ENCODE results near the gene ZNF528. TPM values are rescaled to one million over a fixed set of nuclear protein-coding genes. Genes with fewer than 3 reads are reported as not detected.

The ZNF528 gene
- total and polyA plus RNA-seq, 7 donors, result 1.8 to 27.4 (median 15.5) TPM

- H3K4me3 ChIP-seq, result no peak within 1 kb of the TSS
- no peaks in the 10 kb centered on the region for H3K27me3 ChIP-seq
- H3K36me3 ChIP-seq, result no peaks in the 10 kb centered on the region
- WGBS, 2 donors, result 60 to 79% methylated on average over 27 of the region's 27 CpGs
- intact Hi-C loops (cut with DNase I), result no loop called here
- H3K9me3 ChIP-seq, result peaks cover 5 to 55% (median 12%) of the 10 kb centered on the region in 4 donors
- H3K27ac ChIP-seq, result no peak within 1 kb of the TSS
- TF ChIP-seq POLR2AphosphoS5 (IDR thresholded peaks at IDR 0.05) (no peak), EP300 (IDR thresholded peaks at IDR 0.05) (no peak), CTCF (IDR thresholded peaks at IDR 0.05) (no peak), POLR2A (IDR thresholded peaks at IDR 0.05) (no peak)
- no peak for DNase-seq
- H3K4me1 ChIP-seq, result no peaks in the 10 kb centered on the region
Measured at GRCh38 chr19:52428937-52429336, 31.3 kb downstream of the ZNF528 start, which contains the start of gene ZNF534. Gene ZNF534, plus strand, starts transcription at chr19:52429148. Its CDS starts 2,327 bp downstream, at chr19:52431475.

GRCh38 chr19:52442179-52442578 is 44.5 kb downstream of the ZNF528 start:
- no peaks in the 10 kb centered on the region for H3K27me3 ChIP-seq
- no peak overlapping the region for H3K4me3 ChIP-seq
- no peaks in the 10 kb centered on the region for H3K4me1 ChIP-seq
- intact Hi-C loops (cut with DNase I), result no loop called here
- TF ChIP-seq POLR2AphosphoS5 (IDR thresholded peaks at IDR 0.05) (no peak), EP300 (IDR thresholded peaks at IDR 0.05) (no peak), POLR2A (IDR thresholded peaks at IDR 0.05) (no peak), CTCF (IDR thresholded peaks at IDR 0.05) (no peak)
- no peak for DNase-seq
- no peaks in the 10 kb centered on the region for H3K36me3 ChIP-seq
- 75 to 79% methylated on average over 3 of the region's 3 CpGs for WGBS, 2 donors
- peaks cover 0 to 37% (median 19%) of the 10 kb centered on the region in 4 donors for H3K9me3 ChIP-seq
- no peak overlapping the region for H3K27ac ChIP-seq

- H3K4me3 ChIP-seq, result no peak overlapping the region
- no peaks in the 10 kb centered on the region for H3K4me1 ChIP-seq
- WGBS, 2 donors, result 47 to 48% methylated on average over 2 of the region's 2 CpGs
- H3K27me3 ChIP-seq, result no peaks in the 10 kb centered on the region
- H3K9me3 ChIP-seq, result peaks cover 0 to 26% (median 18%) of the 10 kb centered on the region in 4 donors
- TF ChIP-seq POLR2AphosphoS5 (IDR thresholded peaks at IDR 0.05) (no peak), EP300 (IDR thresholded peaks at IDR 0.05) (no peak), POLR2A (IDR thresholded peaks at IDR 0.05) (no peak)
- intact Hi-C loops (cut with DNase I), result no loop called here
- no peak overlapping the region for H3K27ac ChIP-seq
- no peaks in the 10 kb centered on the region for H3K36me3 ChIP-seq
- no peak for DNase-seq
Measured at GRCh38 chr19:52444506-52444905, 46.9 kb downstream of the ZNF528 start.

GRCh38 chr19:52451241-52451640 is 53.6 kb downstream of the ZNF528 start:
- Histone ChIP-seq H3K36me3 (peaks cover 0 to 7% (median 2%) of the 10 kb centered on the region in 4 donors), H3K27ac (no peak overlapping the region), H3K4me3 (no peak overlapping the region), H3K9me3 (peaks cover 15 to 39% (median 33%) of the 10 kb centered on the region in 4 donors), H3K27me3 (peaks cover 0 to 8% (median 0%) of the 10 kb centered on the region in 3 donors), H3K4me1 (peaks cover 0 to 10% (median 3%) of the 10 kb centered on the region in 4 donors)
- intact Hi-C loops (cut with DNase I), result loop anchor here (5.0 kb wide), 1 partner anchor 76 kb away; the partner anchor contains the start of gene ZNF808
- 39 to 67% methylated on average over 41 of the region's 41 CpGs for WGBS, 2 donors
- DNase-seq, result no peak
- TF ChIP-seq EP300 (IDR thresholded peaks at IDR 0.05), result no peak
- TF ChIP-seq POLR2A (IDR thresholded peaks at IDR 0.05), result no peak
- no peak for TF ChIP-seq POLR2AphosphoS5 (IDR thresholded peaks at IDR 0.05)
- TF ChIP-seq CTCF (IDR thresholded peaks at IDR 0.05), result no peak

GRCh38 chr19:52453324-52454094 is 55.9 kb downstream of the ZNF528 start, which contains the start of gene ZNF578:
Gene ZNF578, plus strand, starts transcription at chr19:52453553. Its CDS starts 48,293 bp downstream, at chr19:52501846.
- Histone ChIP-seq H3K27ac (peak within 1 kb of the TSS in 1 of 4 donors; percentile 22), H3K9me3 (peaks cover 16 to 53% (median 42%) of the 10 kb centered on the region in 4 donors), H3K4me1 (peaks cover 0 to 10% (median 3%) of the 10 kb centered on the region in 4 donors), H3K27me3 (peaks cover 0 to 8% (median 0%) of the 10 kb centered on the region in 3 donors), H3K36me3 (peaks cover 0 to 29% (median 16%) of the 10 kb centered on the region in 4 donors), H3K4me3 (peak within 1 kb of the TSS; percentile 42 to 60 (median 51))
- WGBS, 2 donors, result 5 to 20% methylated on average over 48 of the region's 48 CpGs
- TF ChIP-seq POLR2AphosphoS5 (IDR thresholded peaks at IDR 0.05) (peak in 2 of 4 donors; percentile 21 to 43), CTCF (IDR thresholded peaks at IDR 0.05) (no peak)
- intact Hi-C loops (cut with DNase I), result loop anchor here (5.0 kb wide), 1 partner anchor 74 kb away; the partner anchor contains the start of gene ZNF808
- DNase-seq, result peak; percentile 85
